Ureter (tissue), 1 donor: ENCODE data around the gene ZFPM1. TPM values are rescaled to one million over a fixed set of nuclear protein-coding genes. Genes with fewer than 3 reads are reported as not detected.

Source experiments
- DNase-seq: peaks from one replicate; pipeline ENCODE4 v3.0.0-alpha.2; 2020; ENCODE audit warnings: low spot score
- total RNA-seq: library from RNA; stranded (reverse); gene quantifications from one replicate; pipeline ENCODE4 v1.2.4, GENCODE V29; 2023
- donor health status: DM: yes; HTN: yes; CAD: no.

Gene ZFPM1
- total RNA-seq, 1 donor from 2014 or later, result 13.7 TPM

GRCh38 chr16:88497561-88498462 is 44.7 kb downstream of the ZFPM1 start:
- DNase-seq, result no peak

- no peak for DNase-seq
Observed at GRCh38 chr16:88498576-88499208, 45.6 kb downstream of the ZFPM1 start.

GRCh38 chr16:88499292-88499691 is 46.2 kb downstream of the ZFPM1 start:
- DNase-seq, result no peak

GRCh38 chr16:88499836-88500251 is 46.8 kb downstream of the ZFPM1 start:
- no peak for DNase-seq

- no peak for DNase-seq
Observed at GRCh38 chr16:88500255-88500661, 47.2 kb downstream of the ZFPM1 start.

GRCh38 chr16:88502371-88502770 is 49.3 kb downstream of the ZFPM1 start:
- DNase-seq, result no peak

GRCh38 chr16:88502776-88503280 is 49.7 kb downstream of the ZFPM1 start:
- DNase-seq, result no peak

GRCh38 chr16:88503374-88503770 is 50.3 kb downstream of the ZFPM1 start:
- no peak for DNase-seq

GRCh38 chr16:88503771-88504488 is 50.9 kb downstream of the ZFPM1 start:
- DNase-seq, result no peak

GRCh38 chr16:88504489-88505404 is 51.7 kb downstream of the ZFPM1 start:
- DNase-seq, result no peak

- no peak for DNase-seq
Observed at GRCh38 chr16:88505405-88506082, 52.5 kb downstream of the ZFPM1 start.

GRCh38 chr16:88506723-88507122 is 53.6 kb downstream of the ZFPM1 start:
- no peak for DNase-seq

GRCh38 chr16:88507231-88507743 is 54.2 kb downstream of the ZFPM1 start:
- DNase-seq, result no peak

- no peak for DNase-seq
Observed at GRCh38 chr16:88508376-88508867, 55.3 kb downstream of the ZFPM1 start.

- peak; percentile 72 for DNase-seq
Observed at GRCh38 chr16:88508868-88509748, 56.0 kb downstream of the ZFPM1 start.

GRCh38 chr16:88509749-88510069 is 56.6 kb downstream of the ZFPM1 start:
- no peak for DNase-seq

- no peak for DNase-seq
Observed at GRCh38 chr16:88510091-88510994, 57.3 kb downstream of the ZFPM1 start.

GRCh38 chr16:88511060-88511459 is 58.0 kb downstream of the ZFPM1 start:
- no peak for DNase-seq
